A673 (cell line): ENCODE results near the gene GZF1. TPM values are rescaled to one million over a fixed set of nuclear protein-coding genes. Genes with fewer than 3 reads are reported as not detected.

Source experiments
- BruUV-seq: library from RNA; stranded (reverse); fragments of 400-500 nt; replicated peaks from 2 replicates; lab custom pipeline; 2021; lab: Mats Ljungman, UMichigan
- CTCF ChIA-PET: fragments of 300-600 bp; sonication (Branson Sonifier 250); formaldehyde crosslinking; loops from one replicate; lab custom pipeline; 2022; ENCODE audit warnings: antibody characterized with exemption; lab: Charles Lee
- POLR2A ChIA-PET: fragments of 300-600 bp; sonication (Branson Sonifier 250); formaldehyde crosslinking; loops from one replicate; lab custom pipeline; 2022; ENCODE audit warnings: antibody characterized with exemption; ENCODE audit not compliant: low non-redundant PET; lab: Charles Lee
- DNase-seq: peaks from one replicate; pipeline ENCODE4 v3.0.0-alpha.2; 2015; ENCODE audit warnings: low spot score
- H3K27ac ChIP-seq: fragments of 200-600 bp; sonication (generic); 2 replicates; pipeline ENCODE4 v1.5.1; 2016; ENCODE audit warnings: mixed run types, low read depth, mild to moderate bottlenecking, mixed read lengths, antibody characterized with exemption, low read length; ENCODE audit not compliant: poor library complexity, severe bottlenecking
- H3K27me3 ChIP-seq: fragments of 200-600 bp; sonication (generic); replicated peaks from 2 replicates; pipeline ENCODE4 v1.6.1; 2017; ENCODE audit warnings: mixed run types, low read depth, mild to moderate bottlenecking, mixed read lengths, antibody characterized with exemption, low read length; ENCODE audit not compliant: insufficient read depth, poor library complexity
- H3K36me3 ChIP-seq: fragments of 200-600 bp; sonication (generic); 2 replicates; pipeline ENCODE4 v1.6.1; 2016; ENCODE audit warnings: mixed run types, mild to moderate bottlenecking, mixed read lengths, antibody characterized with exemption, low read length; ENCODE audit not compliant: insufficient read depth, poor library complexity, severe bottlenecking
- H3K4me1 ChIP-seq: fragments of 200-600 bp; sonication (generic); 2 replicates; pipeline ENCODE4 v1.6.1; 2017; ENCODE audit warnings: mixed run types, mild to moderate bottlenecking, mixed read lengths, antibody characterized with exemption, low read length; ENCODE audit not compliant: insufficient read depth, poor library complexity, severe bottlenecking
- H3K4me3 ChIP-seq: fragments of 200-600 bp; sonication (generic); 2 replicates; pipeline ENCODE4 v1.5.1; 2016; ENCODE audit warnings: low read depth, mixed run types, mild to moderate bottlenecking, mixed read lengths, low read length; ENCODE audit not compliant: poor library complexity, severe bottlenecking
- H3K9me3 ChIP-seq: fragments of 200-600 bp; sonication (generic); 2 replicates; pipeline ENCODE4 v1.6.1; 2016; ENCODE audit warnings: mixed run types, low read depth, mild to moderate bottlenecking, mixed read lengths, antibody characterized with exemption, low read length; ENCODE audit not compliant: poor library complexity, severe bottlenecking
- EZH2 ChIP-seq: fragments of 200-600 bp; sonication (generic); IDR thresholded peaks from 2 replicates; pipeline ENCODE4 v1.6.1; 2017; ENCODE audit warnings: borderline replicate concordance, low read depth, mild to moderate bottlenecking, mixed read lengths, antibody characterized with exemption, low read length; ENCODE audit not compliant: poor library complexity, severe bottlenecking
- intact Hi-C: fragments of 100-400 bp; cut with micrococcal nuclease; formaldehyde crosslinking; loops from one replicate; pipeline ENCODE4 v1.10.0; 2022; ENCODE audit not compliant: unreplicated experiment
- total RNA-seq: library from RNA; stranded (reverse); gene quantifications from 2 replicates; pipeline ENCODE4 v1.2.3, GENCODE V29; 2021
- TF ChIP-seq, protein P1 (sequence below): fragments of 300-800, 200-600 bp; sonication (generic); conservative IDR thresholded peaks from 2 replicates; pipeline ENCODE4 v1.5.1; 2017; ENCODE audit warnings: low read depth, mild to moderate bottlenecking, antibody characterized with exemption, low read length, moderate library complexity, mixed read lengths

The GZF1 gene
- total RNA-seq, 1 experiment from 2014 or later: 13.7 TPM

DNA sequence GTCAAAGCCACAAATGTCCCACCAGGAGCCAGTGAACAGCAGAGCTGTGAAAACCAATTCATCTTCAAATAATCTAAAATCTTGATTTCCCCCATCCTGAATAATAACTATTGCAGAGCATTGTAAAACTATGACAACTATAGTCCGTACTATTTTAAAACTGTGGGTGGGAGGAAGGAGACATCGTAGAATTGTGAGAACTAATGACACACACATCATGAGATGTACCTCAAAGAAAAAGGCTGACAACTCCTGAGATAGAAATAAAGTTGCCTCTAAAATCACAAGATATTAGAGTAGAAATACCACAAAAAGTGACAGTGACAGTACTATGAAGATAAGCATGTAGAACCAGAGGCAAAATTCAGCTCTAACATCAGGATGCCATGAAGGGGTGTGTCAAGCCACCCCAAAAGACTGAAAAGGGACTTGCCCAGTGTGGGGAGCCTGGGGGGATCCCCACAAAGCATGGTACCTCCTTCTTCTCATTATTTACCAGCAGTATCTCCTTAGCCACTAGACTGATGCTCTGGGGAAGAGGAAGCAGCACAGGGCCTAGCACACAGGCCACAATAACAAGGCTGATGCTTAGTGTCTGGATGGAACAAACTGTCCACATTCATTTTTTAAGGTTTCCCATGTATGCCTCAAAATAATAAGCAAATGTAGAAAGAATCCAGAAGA lies 45.9 kb downstream of the GZF1 start:
- intact Hi-C loops: no loop called here
- Histone ChIP-seq H3K4me3 (no peak overlapping the region), H3K36me3 (no peaks in the 10 kb centered on the region), H3K4me1 (peaks cover 13% of the 10 kb centered on the region), H3K9me3 (no peaks in the 10 kb centered on the region), H3K27me3 (no peaks in the 10 kb centered on the region), H3K27ac (no peak overlapping the region)
- DNase-seq: no peak
- ChIA-PET CTCF (no interaction called here), POLR2A (no interaction called here)
- BruUV-seq: no TSS peak
- TF ChIP-seq, protein P1, sequence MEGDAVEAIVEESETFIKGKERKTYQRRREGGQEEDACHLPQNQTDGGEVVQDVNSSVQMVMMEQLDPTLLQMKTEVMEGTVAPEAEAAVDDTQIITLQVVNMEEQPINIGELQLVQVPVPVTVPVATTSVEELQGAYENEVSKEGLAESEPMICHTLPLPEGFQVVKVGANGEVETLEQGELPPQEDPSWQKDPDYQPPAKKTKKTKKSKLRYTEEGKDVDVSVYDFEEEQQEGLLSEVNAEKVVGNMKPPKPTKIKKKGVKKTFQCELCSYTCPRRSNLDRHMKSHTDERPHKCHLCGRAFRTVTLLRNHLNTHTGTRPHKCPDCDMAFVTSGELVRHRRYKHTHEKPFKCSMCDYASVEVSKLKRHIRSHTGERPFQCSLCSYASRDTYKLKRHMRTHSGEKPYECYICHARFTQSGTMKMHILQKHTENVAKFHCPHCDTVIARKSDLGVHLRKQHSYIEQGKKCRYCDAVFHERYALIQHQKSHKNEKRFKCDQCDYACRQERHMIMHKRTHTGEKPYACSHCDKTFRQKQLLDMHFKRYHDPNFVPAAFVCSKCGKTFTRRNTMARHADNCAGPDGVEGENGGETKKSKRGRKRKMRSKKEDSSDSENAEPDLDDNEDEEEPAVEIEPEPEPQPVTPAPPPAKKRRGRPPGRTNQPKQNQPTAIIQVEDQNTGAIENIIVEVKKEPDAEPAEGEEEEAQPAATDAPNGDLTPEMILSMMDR: no peak
- no peak for TF ChIP-seq EZH2

DNA sequence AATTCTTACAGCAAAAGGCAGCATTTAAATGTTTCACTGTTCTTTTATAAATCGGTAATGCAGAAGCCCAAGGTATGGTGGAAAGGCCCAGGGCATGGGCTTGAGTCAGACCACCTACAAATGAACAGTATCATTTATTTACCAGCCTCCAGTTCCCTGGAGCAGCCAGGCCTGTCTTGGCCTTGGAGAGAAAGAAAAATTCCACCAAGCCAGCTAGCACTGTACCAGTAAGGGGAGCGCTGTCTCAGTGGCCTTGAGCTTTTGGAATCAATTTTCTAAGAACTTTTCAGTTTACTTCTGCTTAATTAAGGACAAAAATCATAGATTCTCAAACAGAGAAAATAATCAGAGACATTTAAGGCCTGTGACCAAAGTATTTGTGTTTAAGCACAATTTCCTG lies 47.0 kb downstream of the GZF1 start:
- DNase-seq: no peak
- no peak for TF ChIP-seq EZH2
- TF ChIP-seq, protein P1: no peak
- CTCF ChIA-PET: no interaction called here
- no TSS peak for BruUV-seq
- POLR2A ChIA-PET: no interaction called here
- Histone ChIP-seq H3K27ac (no peak overlapping the region), H3K27me3 (no peaks in the 10 kb centered on the region), H3K9me3 (no peaks in the 10 kb centered on the region), H3K4me3 (no peak overlapping the region), H3K36me3 (no peaks in the 10 kb centered on the region), H3K4me1 (peaks cover 13% of the 10 kb centered on the region)
- intact Hi-C loops: no loop called here

DNA sequence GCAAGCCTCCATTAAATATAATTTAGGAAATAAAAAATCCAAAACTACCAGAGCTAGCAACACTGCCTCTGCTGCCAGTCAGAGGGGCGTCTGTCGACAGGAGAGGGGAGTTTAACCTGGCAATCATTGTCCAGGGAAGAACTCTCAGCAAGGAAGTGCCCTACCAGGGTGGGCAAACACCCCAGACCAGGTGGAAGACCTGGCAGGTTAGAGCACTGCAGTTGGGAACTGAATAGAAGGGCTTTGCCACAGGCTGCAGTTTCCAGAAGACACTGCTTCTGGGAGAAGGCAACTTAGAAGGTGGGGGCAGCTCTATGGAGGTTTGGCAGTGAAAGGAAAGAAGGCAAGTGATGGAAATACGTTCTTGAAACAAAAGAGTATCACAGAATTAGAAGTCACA lies 47.8 kb downstream of the GZF1 start:
- BruUV-seq: no TSS peak
- POLR2A ChIA-PET: interaction anchor here (0.7 kb wide), 1 partner anchor 10 kb away, joined by 3 read pairs; no protein-coding TSS in a partner anchor
- H3K4me1 ChIP-seq: peaks cover 13% of the 10 kb centered on the region
- H3K27me3 ChIP-seq: no peaks in the 10 kb centered on the region
- intact Hi-C loops: no loop called here
- no peaks in the 10 kb centered on the region for H3K36me3 ChIP-seq
- CTCF ChIA-PET: no interaction called here
- no peak for DNase-seq
- H3K27ac ChIP-seq: no peak overlapping the region
- H3K4me3 ChIP-seq: no peak overlapping the region
- no peaks in the 10 kb centered on the region for H3K9me3 ChIP-seq
- TF ChIP-seq EZH2: no peak
- TF ChIP-seq, protein P1: no peak
